HEK293T (cell line): ENCODE measurements around the gene ASTN2.

Experiments
- BHLHE40 ChIP-seq: fragments of 450-650 bp; IDR thresholded peaks from 2 replicates; pipeline ENCODE4 v1.6.1; 2016; ENCODE audit warnings: mild to moderate bottlenecking, moderate library complexity, borderline replicate concordance
- CTBP1 ChIP-seq: fragments of 450-650 bp; IDR thresholded peaks from 2 replicates; pipeline ENCODE4 v1.6.1; 2016; ENCODE audit warnings: borderline replicate concordance
- LEF1 ChIP-seq: fragments of 450-650 bp; IDR thresholded peaks from 2 replicates; pipeline ENCODE4 v1.6.1; 2017; ENCODE audit warnings: mild to moderate bottlenecking, borderline replicate concordance
- TF ChIP-seq, protein P1 (sequence below): fragments of 450-650 bp; IDR thresholded peaks from 2 replicates; pipeline ENCODE4 v1.6.1; 2016

DNA sequence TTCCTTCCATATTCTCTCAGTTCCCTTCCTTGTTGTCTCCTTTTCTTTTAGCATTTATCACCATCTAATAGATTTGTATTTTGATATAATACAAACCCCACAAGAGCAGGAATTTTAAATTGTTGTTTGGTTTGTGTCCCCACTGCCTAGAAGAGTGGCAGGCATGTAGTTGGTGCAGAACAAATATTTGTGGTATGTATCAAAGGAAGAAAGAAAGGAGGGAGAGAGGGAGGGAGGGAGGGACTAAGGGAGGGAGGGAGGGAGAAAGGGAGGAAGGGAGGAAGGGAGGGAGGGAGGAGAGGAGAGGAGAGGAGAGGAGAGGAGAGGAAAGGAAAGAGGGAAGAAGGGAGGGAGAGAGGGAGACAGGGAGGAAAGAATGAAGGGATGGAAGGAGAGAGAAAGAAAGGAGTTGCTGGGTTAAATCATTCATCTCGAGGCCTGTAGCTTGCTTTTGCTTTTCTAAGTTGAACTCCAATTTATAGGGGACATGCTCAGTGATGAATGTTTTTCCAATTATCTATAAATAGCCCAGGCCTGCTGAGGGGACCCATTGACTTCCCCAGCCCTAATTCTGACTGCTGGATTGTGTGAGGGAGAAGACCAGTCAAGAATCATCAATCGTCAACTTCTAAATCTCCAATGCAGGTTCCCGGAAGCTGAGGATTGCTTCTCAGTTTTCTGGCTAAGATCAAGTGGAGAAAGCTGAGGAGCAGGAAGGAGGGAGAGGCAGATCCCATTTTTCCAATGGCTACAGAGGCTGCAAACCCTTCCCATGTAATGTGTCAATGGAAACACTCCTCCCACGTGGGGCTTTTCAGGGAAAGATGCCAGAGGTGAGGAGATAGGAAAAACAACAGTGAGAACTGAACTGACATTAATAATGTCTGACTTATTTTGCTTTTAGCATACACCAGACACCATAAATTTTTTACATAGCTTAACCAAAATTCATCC is 320.7 kb downstream of the ASTN2 start:
- TF ChIP-seq, protein P1, sequence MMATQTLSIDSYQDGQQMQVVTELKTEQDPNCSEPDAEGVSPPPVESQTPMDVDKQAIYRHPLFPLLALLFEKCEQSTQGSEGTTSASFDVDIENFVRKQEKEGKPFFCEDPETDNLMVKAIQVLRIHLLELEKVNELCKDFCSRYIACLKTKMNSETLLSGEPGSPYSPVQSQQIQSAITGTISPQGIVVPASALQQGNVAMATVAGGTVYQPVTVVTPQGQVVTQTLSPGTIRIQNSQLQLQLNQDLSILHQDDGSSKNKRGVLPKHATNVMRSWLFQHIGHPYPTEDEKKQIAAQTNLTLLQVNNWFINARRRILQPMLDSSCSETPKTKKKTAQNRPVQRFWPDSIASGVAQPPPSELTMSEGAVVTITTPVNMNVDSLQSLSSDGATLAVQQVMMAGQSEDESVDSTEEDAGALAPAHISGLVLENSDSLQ, result no peak
- TF ChIP-seq LEF1 (no peak), BHLHE40 (no peak), CTBP1 (no peak)
